IMR-90 (cell line): ENCODE data around the gene LYRM7.

Experiments
- CTCF ChIP-seq: conservative IDR thresholded peaks from 2 replicates; pipeline ENCODE4 v1.5.1; 2012; ENCODE audit warnings: mild to moderate bottlenecking, low read depth, low read length, improper control_type of control experiment
- MAFK ChIP-seq: IDR thresholded peaks from 2 replicates; pipeline ENCODE4 v1.6.1; 2012; ENCODE audit warnings: low read depth, low read length, improper control_type of control experiment
- MAZ ChIP-seq: IDR thresholded peaks from 2 replicates; pipeline ENCODE4 v1.6.1; 2012; ENCODE audit warnings: low read depth, mild to moderate bottlenecking, low read length, improper control_type of control experiment, moderate library complexity, borderline replicate concordance
- POLR2A ChIP-seq: IDR thresholded peaks from 2 replicates; pipeline ENCODE4 v1.6.1; 2012; ENCODE audit warnings: mild to moderate bottlenecking, low read depth, low read length
- RAD21 ChIP-seq: IDR thresholded peaks from 2 replicates; pipeline ENCODE4 v1.6.1; 2012; ENCODE audit warnings: low read length, improper control_type of control experiment
- RFX5 ChIP-seq: IDR thresholded peaks from 2 replicates; pipeline ENCODE4 v1.8.0; 2012; ENCODE audit warnings: low read depth, mild to moderate bottlenecking, low read length, moderate library complexity
- SMC3 ChIP-seq: fragments of 150-350 bp; IDR thresholded peaks from 2 replicates; pipeline ENCODE4 v1.6.1; 2016; ENCODE audit warnings: low read depth, mild to moderate bottlenecking, antibody characterized with exemption, low read length, moderate library complexity
- TF ChIP-seq, protein P1 (sequence below): fragments of 150-350 bp; IDR thresholded peaks from 2 replicates; pipeline ENCODE4 v1.6.1; 2017; ENCODE audit warnings: mild to moderate bottlenecking, antibody characterized with exemption, low read length, low read depth

DNA sequence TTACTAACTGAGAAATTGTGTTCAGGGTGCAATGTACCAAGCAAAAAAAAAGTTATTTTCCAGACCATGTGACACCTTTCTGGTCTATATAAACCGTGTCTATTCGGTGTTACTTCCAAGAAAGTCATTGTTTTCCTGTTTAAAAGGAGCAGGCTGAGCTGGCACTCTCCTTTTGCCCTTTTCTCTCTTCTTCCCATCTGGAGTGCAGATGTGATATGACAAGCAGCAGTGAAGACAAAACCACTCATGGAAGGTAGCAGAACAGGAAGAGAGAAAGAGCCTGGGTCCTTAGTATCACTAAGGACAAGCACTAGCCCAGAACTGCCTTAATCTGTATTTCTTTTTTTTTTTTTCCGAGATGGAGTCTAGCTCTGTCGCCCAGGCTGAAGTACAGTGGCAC is 25.6 kb downstream of the LYRM7 start:
- no peak for TF ChIP-seq CTCF
- TF ChIP-seq POLR2A = no peak
- no peak for TF ChIP-seq RFX5
- TF ChIP-seq RAD21 = no peak
- no peak for TF ChIP-seq MAFK
- no peak for TF ChIP-seq MAZ
- TF ChIP-seq SMC3 = no peak
- TF ChIP-seq, protein P1, sequence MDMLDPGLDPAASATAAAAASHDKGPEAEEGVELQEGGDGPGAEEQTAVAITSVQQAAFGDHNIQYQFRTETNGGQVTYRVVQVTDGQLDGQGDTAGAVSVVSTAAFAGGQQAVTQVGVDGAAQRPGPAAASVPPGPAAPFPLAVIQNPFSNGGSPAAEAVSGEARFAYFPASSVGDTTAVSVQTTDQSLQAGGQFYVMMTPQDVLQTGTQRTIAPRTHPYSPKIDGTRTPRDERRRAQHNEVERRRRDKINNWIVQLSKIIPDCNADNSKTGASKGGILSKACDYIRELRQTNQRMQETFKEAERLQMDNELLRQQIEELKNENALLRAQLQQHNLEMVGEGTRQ = no peak
